Activated T-cell treated with anti-CD3 and anti-CD28 coated beads, Interleukin-2, amount 50 U/mL, for 4 hours (primary cell): ENCODE results near the gene CDH4. TPM values are rescaled to one million over a fixed set of nuclear protein-coding genes. Genes with fewer than 3 reads are reported as not detected.

Experiments used
- ATAC-seq, 2 donors: fragments of 200-7000 bp; cut with Tn5 transposase; one replicate each; pipeline ENCODE4 v1.10.0; 2021
- DNase-seq: peaks from one replicate; pipeline ENCODE4 v3.0.0-alpha.2; 2020
- H3K27me3 Mint-ChIP-seq: one replicate; pipeline ENCODE4 v1.8.0; 2021; ENCODE audit warnings: low read depth, mixed read lengths
- H3K36me3 Mint-ChIP-seq: one replicate; pipeline ENCODE4 v1.8.0; 2022; ENCODE audit warnings: mixed read lengths; ENCODE audit not compliant: insufficient read depth
- H3K4me1 Mint-ChIP-seq: one replicate; pipeline ENCODE4 v1.8.0; 2021; ENCODE audit warnings: low read depth, mixed read lengths
- H3K4me3 Mint-ChIP-seq: one replicate; pipeline ENCODE4 v1.8.0; 2021; ENCODE audit warnings: mild to moderate bottlenecking, moderate library complexity, mixed read lengths
- H3K9me3 Mint-ChIP-seq: one replicate; pipeline ENCODE4 v1.8.0; 2021; ENCODE audit warnings: mixed read lengths
- total RNA-seq, 3 donors: library from RNA; stranded (reverse); gene quantifications; one replicate each; pipeline ENCODE4 v1.2.1, GENCODE V29; 2021

Gene CDH4
- total RNA-seq, 3 donors from 2014 or later: 0.10 TPM; not detected in 2

DNA sequence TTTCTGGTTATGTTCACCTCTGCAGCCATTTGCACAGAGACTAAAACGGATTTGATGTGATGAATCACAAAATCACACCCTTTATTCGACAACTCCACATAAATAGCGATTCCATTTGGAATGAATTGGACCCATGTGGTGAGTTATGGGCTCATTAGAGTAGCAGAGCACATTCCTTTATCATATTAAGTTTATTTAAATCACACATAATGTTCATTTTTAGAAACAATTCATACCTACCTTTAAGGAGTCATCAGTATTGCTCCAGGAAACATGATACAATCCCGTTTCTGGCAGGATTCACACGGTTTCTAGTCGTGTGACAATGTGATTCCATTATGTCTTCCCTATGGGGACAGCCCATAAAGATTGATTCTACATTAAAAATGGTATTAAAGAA, 303.5 kb downstream of the CDH4 start:
- DNase-seq (no peak), ATAC-seq (no peak)
- no peak overlapping the region for H3K4me3 Mint-ChIP-seq
- H3K9me3 Mint-ChIP-seq: peaks cover 8% of the 10 kb centered on the region
- H3K27me3 Mint-ChIP-seq: peaks cover 2% of the 10 kb centered on the region
- H3K4me1 Mint-ChIP-seq: no peaks in the 10 kb centered on the region
- no peaks in the 10 kb centered on the region for H3K36me3 Mint-ChIP-seq

DNA sequence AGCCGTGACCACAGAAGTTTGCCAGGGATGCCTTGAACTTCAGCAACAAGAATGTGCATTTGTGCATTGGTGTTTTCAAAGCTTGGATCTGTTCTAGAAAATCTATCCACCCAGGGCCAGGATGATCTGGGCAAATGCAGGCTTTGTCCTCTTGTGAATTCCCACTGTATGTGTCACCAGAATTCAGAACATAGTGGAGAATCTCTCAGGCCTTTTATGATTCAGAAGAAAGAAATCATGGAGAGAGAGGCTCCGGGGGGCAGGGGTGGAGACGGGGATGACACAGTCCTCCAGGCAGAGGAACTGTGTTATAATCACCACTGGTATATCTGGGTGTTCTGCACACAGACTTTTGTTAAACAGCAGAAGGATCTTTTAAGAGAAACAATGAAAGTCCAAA, 304.1 kb downstream of the CDH4 start:
- Mint-ChIP-seq H3K36me3 (no peaks in the 10 kb centered on the region), H3K4me3 (no peak overlapping the region), H3K9me3 (peaks cover 8% of the 10 kb centered on the region), H3K27me3 (peaks cover 2% of the 10 kb centered on the region), H3K4me1 (no peaks in the 10 kb centered on the region)
- ATAC-seq: no peak
- no peak for DNase-seq

DNA sequence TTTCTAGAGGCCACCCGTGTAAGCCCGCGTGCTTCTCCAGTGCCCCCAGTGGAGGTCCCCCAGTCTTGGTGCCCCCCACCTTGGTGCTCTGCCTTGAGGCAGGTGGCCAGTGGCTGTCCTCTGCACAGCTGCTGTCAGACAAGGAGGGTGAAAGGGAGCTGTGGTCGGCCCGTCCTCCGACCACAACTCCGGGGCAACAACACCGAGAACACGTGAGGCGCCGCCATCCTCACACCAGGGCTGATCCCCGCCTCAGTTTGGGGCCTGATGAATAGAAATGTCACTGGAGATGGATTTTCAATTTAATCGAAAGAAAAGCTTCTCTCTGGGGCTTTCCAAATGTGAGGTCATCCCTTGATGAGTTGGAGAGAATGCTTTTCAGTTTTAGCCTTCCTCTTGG, 304.6 kb downstream of the CDH4 start:
- peaks cover 3% of the 10 kb centered on the region for H3K9me3 Mint-ChIP-seq
- ATAC-seq: no peak
- H3K27me3 Mint-ChIP-seq: no peaks in the 10 kb centered on the region
- no peaks in the 10 kb centered on the region for H3K36me3 Mint-ChIP-seq
- no peak overlapping the region for H3K4me3 Mint-ChIP-seq
- H3K4me1 Mint-ChIP-seq: no peaks in the 10 kb centered on the region
- no peak for DNase-seq

- Mint-ChIP-seq H3K4me3 (no peak overlapping the region), H3K9me3 (no peaks in the 10 kb centered on the region), H3K27me3 (no peaks in the 10 kb centered on the region), H3K36me3 (no peaks in the 10 kb centered on the region), H3K4me1 (no peaks in the 10 kb centered on the region)
- ATAC-seq (no peak), DNase-seq (no peak)
Measured at GRCh38 chr20:61557621-61558020, 305.6 kb downstream of the CDH4 start.

GRCh38 chr20:61558726-61559125, 306.7 kb downstream of the CDH4 start:
- ATAC-seq (no peak), DNase-seq (no peak)
- Mint-ChIP-seq H3K36me3 (no peaks in the 10 kb centered on the region), H3K4me3 (no peak overlapping the region), H3K9me3 (no peaks in the 10 kb centered on the region), H3K4me1 (no peaks in the 10 kb centered on the region), H3K27me3 (no peaks in the 10 kb centered on the region)

DNA sequence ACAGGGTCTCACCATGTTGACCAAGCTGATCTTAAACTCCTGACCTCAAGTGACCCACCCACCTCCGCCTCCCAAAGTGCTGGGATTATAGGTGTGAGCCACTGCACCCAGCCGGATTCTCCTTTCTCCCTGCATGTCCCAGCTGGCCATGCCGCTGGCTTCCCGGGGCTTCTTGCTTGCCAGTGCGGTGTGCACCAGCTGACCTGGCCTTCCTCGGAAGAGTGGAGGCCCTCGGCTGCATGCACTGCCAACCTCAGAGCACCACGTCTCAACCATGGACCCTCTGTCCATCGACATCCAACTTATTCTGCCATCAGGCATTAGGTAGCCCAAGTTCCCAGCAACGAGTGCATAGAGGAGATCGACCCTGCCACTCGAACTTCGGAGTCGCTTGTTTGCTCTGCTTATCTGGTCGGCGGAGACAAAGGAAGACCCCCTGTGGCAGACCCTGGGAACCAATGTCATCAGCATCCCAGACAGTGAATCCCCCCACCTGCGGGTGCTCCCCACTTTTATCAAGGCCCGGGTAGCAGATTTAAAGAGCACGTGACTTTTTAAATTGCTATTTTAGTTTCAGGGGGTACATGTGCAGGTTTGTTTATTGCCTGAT, 307.8 kb downstream of the CDH4 start:
- H3K27me3 Mint-ChIP-seq: no peaks in the 10 kb centered on the region
- H3K4me3 Mint-ChIP-seq: no peak overlapping the region
- DNase-seq (no peak), ATAC-seq (no peak)
- H3K36me3 Mint-ChIP-seq: no peaks in the 10 kb centered on the region
- H3K4me1 Mint-ChIP-seq: no peaks in the 10 kb centered on the region
- no peaks in the 10 kb centered on the region for H3K9me3 Mint-ChIP-seq

- DNase-seq: no peak
Measured at GRCh38 chr20:61560361-61560853, 308.3 kb downstream of the CDH4 start.

GRCh38 chr20:61561111-61561830, 309.2 kb downstream of the CDH4 start:
- no peak for ATAC-seq
- H3K4me3 Mint-ChIP-seq: no peak overlapping the region

More at GRCh38 chr20:61560361-61560853, 308.3 kb downstream of the CDH4 start:
- no peaks in the 10 kb centered on the region for H3K4me1 Mint-ChIP-seq
- H3K4me3 Mint-ChIP-seq: no peak overlapping the region
- no peaks in the 10 kb centered on the region for H3K9me3 Mint-ChIP-seq
- ATAC-seq: no peak
- H3K36me3 Mint-ChIP-seq: no peaks in the 10 kb centered on the region
- H3K27me3 Mint-ChIP-seq: no peaks in the 10 kb centered on the region

DNA sequence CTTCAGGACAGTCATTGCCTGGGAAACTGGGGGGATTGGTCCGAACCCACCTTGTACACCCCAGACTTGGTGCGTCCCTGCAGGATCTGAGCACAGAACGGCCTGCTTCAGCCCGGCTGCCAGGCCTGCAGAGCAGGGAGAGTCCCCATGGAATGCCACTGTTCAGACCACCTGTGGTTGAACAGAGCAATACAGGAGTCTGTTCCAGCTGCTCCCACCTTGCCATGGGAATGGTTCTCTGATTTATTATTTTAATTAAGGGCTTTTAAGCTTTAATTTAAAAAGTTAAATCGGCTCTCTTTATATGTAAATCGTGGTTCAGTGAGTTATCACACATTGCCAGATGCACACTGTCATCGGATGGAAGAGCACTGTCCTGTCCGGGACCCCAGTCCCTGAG, 310.4 kb downstream of the CDH4 start:
- Mint-ChIP-seq H3K9me3 (no peaks in the 10 kb centered on the region), H3K4me3 (no peak overlapping the region), H3K4me1 (no peaks in the 10 kb centered on the region), H3K27me3 (no peaks in the 10 kb centered on the region), H3K36me3 (no peaks in the 10 kb centered on the region)
- ATAC-seq: no peak
- DNase-seq: no peak

More at GRCh38 chr20:61561111-61561830, 309.2 kb downstream of the CDH4 start:
- Mint-ChIP-seq H3K27me3 (no peaks in the 10 kb centered on the region), H3K9me3 (no peaks in the 10 kb centered on the region), H3K4me1 (no peaks in the 10 kb centered on the region), H3K36me3 (no peaks in the 10 kb centered on the region)
- no peak for DNase-seq

GRCh38 chr20:61562897-61563504, 310.9 kb downstream of the CDH4 start:
- DNase-seq (no peak), ATAC-seq (no peak)
- Mint-ChIP-seq H3K4me3 (no peak overlapping the region), H3K36me3 (no peaks in the 10 kb centered on the region), H3K27me3 (no peaks in the 10 kb centered on the region), H3K9me3 (no peaks in the 10 kb centered on the region), H3K4me1 (no peaks in the 10 kb centered on the region)

- no peak for DNase-seq
- Mint-ChIP-seq H3K4me3 (no peak overlapping the region), H3K27me3 (no peaks in the 10 kb centered on the region), H3K9me3 (no peaks in the 10 kb centered on the region), H3K36me3 (no peaks in the 10 kb centered on the region), H3K4me1 (no peaks in the 10 kb centered on the region)
- no peak for ATAC-seq
Measured at GRCh38 chr20:61564628-61565027, 312.6 kb downstream of the CDH4 start.

DNA sequence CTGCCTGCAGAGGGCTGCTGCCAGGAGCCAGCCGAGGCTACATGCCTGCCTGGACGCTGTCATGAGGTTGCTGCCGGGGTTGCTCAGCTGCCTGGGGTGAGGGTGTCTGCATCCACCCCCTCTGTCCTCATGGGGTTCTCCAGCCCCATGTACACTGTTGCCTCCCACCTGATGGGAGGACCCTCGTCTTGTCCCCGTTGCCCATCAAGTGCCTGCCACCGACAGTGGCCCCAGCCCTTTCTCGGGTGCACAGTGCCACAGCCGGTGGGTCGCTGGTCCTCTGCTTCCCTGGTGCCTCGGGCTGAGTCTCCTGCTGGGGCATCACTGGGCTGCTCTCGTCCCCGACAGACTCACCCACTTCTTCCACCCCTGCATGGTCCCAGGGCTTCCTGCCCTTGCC, 313.7 kb downstream of the CDH4 start:
- no peaks in the 10 kb centered on the region for H3K36me3 Mint-ChIP-seq
- DNase-seq (no peak), ATAC-seq (no peak)
- no peaks in the 10 kb centered on the region for H3K9me3 Mint-ChIP-seq
- H3K27me3 Mint-ChIP-seq: no peaks in the 10 kb centered on the region
- H3K4me3 Mint-ChIP-seq: no peak overlapping the region
- no peaks in the 10 kb centered on the region for H3K4me1 Mint-ChIP-seq

- Mint-ChIP-seq H3K27me3 (no peaks in the 10 kb centered on the region), H3K4me3 (no peak overlapping the region), H3K36me3 (no peaks in the 10 kb centered on the region), H3K4me1 (no peaks in the 10 kb centered on the region), H3K9me3 (no peaks in the 10 kb centered on the region)
- no peak for ATAC-seq
- DNase-seq: no peak
Measured at GRCh38 chr20:61566691-61567090, 314.6 kb downstream of the CDH4 start.

GRCh38 chr20:61567204-61567603, 315.1 kb downstream of the CDH4 start:
- no peaks in the 10 kb centered on the region for H3K27me3 Mint-ChIP-seq
- no peaks in the 10 kb centered on the region for H3K36me3 Mint-ChIP-seq
- H3K4me1 Mint-ChIP-seq: no peaks in the 10 kb centered on the region
- H3K9me3 Mint-ChIP-seq: no peaks in the 10 kb centered on the region
- no peak overlapping the region for H3K4me3 Mint-ChIP-seq
- no peak for ATAC-seq
- DNase-seq: no peak

DNA sequence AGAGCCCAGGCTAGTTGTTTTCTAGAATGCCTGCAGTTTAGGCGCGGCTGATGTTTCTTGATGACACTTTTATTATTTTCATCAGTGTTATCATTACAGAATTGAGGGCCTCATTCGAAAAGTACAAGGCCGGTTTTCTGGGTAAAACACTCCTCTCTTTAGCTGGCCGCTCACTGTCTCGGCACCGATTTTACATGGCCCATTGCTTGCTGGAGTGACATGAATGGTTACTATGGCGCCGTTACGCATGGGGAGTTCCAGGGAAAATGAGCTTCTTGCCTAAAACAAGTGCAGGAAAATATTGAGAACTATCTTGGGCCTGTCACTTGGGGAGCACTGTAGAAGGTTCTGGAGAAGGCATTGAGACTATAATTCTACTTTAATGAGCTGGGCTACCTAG, 317.8 kb downstream of the CDH4 start:
- no peaks in the 10 kb centered on the region for H3K27me3 Mint-ChIP-seq
- no peak for ATAC-seq
- no peak for DNase-seq
- H3K4me1 Mint-ChIP-seq: no peaks in the 10 kb centered on the region
- no peaks in the 10 kb centered on the region for H3K36me3 Mint-ChIP-seq
- H3K9me3 Mint-ChIP-seq: no peaks in the 10 kb centered on the region
- H3K4me3 Mint-ChIP-seq: no peak overlapping the region
